Urothelium cell line (cell line): ENCODE measurements around the gene PCDHGB4.
"Not testable (repeated sequence)": the region's sequence is repeated elsewhere in the genome, so short reads cannot be mapped to it uniquely, and the experiment has no call there.

Experiments used
- DNase-seq: peaks from one replicate; pipeline ENCODE4 v3.0.0; 2011; ENCODE audit warnings: low spot score, mixed read lengths
- FAIRE-seq: peaks from 2 replicates; lab custom pipeline; 2011; peaks lifted over from hg19 to GRCh38; lab: Jason Lieb, UNC

Gene PCDHGB4

DNA sequence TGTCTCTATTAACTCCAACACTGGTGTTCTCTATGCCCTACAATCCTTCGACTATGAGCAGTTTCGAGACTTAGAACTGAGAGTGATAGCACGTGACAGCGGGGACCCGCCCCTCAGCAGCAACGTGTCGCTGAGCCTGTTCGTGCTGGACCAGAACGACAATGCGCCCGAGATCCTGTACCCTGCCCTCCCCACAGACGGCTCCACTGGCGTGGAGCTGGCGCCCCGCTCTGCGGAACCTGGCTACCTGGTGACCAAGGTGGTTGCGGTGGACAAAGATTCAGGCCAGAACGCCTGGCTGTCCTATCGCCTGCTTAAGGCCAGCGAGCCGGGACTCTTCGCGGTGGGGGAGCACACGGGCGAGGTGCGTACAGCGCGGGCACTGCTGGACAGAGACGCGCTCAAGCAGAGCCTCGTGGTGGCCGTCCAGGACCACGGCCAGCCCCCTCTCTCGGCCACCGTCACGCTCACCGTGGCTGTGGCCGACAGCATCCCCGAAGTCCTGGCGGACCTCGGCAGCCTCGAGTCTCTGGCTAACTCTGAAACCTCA is 35.3 kb downstream of the PCDHGB4 start:
- DNase-seq (no peak), FAIRE-seq (no peak)

DNA sequence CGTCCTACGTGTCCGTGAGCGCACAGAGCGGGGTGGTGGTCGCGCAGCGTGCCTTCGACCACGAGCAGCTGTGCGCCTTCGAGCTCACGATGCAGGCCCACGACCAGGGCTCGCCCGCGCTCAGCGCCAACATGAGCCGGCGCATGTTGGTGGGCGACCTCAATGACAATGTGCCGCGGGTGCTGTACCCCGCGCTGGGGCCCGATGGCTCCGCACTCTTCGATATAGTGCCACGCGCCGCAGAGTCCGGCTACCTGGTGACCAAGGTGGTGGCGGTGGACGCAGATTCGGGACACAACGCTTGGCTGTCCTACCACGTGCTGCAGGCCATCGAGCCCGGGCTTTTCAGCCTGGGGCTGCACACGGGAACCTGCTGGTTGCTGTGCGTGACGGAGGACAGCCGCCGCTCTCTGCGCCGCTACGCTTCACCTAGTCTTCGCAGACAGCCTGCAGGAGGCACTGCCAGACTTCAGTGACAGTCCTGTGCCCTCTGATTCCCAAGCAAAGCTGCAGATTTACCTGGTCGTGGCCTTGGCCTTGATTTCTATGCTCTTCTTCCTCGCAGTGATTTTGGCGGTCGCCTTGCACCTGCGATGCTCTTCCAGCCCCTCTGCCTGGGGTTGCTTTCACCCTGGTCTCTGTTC is 40.4 kb downstream of the PCDHGB4 start:
- FAIRE-seq: no peak

DNA sequence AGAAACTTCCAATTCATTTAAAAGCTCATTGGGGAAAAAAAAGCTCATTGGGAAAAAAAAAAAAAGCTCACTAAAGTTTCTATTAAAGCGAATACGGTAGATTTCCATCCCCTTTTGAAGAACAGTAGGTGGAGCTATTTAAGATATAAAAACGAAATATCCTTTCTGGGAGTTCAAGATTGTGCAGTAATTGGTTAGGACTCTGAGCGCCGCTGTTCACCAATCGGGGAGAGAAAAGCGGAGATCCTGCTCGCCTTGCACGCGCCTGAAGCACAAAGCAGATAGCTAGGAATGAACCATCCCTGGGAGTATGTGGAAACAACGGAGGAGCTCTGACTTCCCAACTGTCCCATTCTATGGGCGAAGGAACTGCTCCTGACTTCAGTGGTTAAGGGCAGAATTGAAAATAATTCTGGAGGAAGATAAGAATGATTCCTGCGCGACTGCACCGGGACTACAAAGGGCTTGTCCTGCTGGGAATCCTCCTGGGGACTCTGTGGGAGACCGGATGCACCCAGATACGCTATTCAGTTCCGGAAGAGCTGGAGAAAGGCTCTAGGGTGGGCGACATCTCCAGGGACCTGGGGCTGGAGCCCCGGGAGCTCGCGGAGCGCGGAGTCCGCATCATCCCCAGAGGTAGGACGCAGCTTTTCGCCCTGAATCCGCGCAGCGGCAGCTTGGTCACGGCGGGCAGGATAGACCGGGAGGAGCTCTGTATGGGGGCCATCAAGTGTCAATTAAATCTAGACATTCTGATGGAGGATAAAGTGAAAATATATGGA is 43.0 kb downstream of the PCDHGB4 start, which contains the start of gene PCDHGA12:
TSS of gene PCDHGA12 (plus strand) at position 176 of the 782 bp plus-strand sequence. CDS start at position 429, 253 bp downstream.
- FAIRE-seq (no peak), DNase-seq (no peak)

More for the DNA sequence above, 40.4 kb downstream of the PCDHGB4 start:
- no peak for DNase-seq

DNA sequence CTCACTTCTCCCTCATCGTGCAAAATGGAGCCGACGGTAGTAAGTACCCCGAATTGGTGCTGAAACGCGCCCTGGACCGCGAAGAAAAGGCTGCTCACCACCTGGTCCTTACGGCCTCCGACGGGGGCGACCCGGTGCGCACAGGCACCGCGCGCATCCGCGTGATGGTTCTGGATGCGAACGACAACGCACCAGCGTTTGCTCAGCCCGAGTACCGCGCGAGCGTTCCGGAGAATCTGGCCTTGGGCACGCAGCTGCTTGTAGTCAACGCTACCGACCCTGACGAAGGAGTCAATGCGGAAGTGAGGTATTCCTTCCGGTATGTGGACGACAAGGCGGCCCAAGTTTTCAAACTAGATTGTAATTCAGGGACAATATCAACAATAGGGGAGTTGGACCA is 43.8 kb downstream of the PCDHGB4 start:
- FAIRE-seq (no peak), DNase-seq (no peak)

DNA sequence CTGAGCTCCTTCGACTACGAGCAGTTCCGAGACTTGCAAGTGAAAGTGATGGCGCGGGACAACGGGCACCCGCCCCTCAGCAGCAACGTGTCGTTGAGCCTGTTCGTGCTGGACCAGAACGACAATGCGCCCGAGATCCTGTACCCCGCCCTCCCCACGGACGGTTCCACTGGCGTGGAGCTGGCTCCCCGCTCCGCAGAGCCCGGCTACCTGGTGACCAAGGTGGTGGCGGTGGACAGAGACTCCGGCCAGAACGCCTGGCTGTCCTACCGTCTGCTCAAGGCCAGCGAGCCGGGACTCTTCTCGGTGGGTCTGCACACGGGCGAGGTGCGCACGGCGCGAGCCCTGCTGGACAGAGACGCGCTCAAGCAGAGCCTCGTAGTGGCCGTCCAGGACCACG is 44.8 kb downstream of the PCDHGB4 start:
- FAIRE-seq, DNase-seq: not testable (repeated sequence)

DNA sequence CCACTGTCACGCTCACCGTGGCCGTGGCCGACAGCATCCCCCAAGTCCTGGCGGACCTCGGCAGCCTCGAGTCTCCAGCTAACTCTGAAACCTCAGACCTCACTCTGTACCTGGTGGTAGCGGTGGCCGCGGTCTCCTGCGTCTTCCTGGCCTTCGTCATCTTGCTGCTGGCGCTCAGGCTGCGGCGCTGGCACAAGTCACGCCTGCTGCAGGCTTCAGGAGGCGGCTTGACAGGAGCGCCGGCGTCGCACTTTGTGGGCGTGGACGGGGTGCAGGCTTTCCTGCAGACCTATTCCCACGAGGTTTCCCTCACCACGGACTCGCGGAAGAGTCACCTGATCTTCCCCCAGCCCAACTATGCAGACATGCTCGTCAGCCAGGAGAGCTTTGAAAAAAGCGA is 45.2 kb downstream of the PCDHGB4 start:
- FAIRE-seq, DNase-seq: not testable (repeated sequence)

DNA sequence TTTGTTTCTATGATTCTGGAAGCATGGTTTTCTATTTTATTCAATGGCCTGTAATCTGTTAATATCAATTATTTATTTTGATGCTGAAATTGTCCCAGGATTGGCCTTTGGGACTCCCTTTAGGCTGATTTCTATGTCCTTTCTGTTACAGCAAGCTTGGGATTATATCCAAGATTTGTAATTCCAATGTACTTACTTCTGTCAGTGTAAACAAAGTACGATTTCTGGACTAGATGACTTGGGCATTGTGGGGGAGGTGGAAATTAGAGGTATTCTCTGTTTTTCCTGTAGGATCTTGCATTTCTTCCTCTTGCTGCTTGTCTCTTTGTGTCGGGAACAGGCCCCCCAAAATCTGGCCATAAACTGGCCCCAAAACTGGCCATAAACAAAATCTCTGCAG is 46.5 kb downstream of the PCDHGB4 start:
- no peak for DNase-seq
- FAIRE-seq: no peak

DNA sequence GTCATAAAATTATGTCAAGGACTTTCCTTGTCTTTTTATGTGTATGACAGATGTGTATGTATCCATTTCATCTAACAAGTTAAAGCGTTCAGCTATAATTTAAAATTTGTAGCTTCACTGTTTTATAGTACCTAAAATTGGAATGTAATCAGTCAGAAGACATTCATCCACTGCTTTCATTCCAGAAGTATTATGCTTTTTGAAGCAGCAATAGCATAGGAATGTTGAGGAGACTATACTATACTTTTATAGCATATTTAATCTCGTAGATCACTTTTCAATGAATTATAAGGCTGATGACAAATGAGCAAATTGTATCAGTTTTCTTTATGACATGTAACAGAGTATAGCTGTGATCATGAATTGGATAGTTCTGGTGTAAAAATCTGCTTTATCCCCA is 49.7 kb downstream of the PCDHGB4 start:
- no peak for DNase-seq
- no peak for FAIRE-seq

DNA sequence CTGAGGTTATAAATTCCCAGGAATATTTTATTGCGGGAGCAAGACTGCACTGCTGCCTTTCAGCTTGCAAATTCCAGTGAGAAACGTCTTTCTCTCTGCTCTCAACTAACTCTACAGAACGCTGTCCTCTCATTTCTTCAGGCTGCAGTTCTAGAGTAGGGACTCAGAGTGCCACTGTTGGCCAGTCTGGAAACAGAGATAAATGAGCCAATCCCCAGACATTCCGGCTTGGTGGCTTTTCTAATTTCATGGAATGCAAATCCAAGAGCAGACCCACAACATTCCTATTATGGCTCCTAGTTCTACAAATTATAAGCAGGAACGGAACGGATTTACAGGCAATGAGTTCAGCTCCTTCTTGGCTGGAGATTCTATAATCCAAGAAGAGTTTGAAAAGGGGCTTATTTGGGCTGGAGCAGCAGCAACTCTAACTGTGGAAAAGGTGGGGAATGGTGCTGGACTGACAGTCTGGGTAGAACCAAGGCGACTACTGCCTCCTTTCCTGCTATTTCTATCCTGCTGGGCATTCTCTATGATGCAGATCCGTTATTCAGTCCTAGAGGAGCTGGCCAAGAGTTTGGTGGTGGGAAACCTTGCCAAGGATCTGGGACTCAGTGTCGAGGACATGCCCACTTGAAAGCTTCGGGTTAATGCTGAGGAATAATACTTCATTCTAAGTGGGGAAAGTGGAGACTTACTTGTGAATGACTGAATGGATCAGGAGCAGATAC is 52.1 kb downstream of the PCDHGB4 start:
- FAIRE-seq (no peak), DNase-seq (no peak)
